ENCODE data around the gene SMIM23. TPM values are rescaled to one million over a fixed set of nuclear protein-coding genes. Genes with fewer than 3 reads are reported as not detected.
A peak's percentile ranks its signal among the peaks of the same experiment; 100 is the strongest.

The SMIM23 gene
- total and polyA plus RNA-seq, 3 experiments from 2014 or later: not detected

GRCh38 chr5:171796436-171796835, 10.8 kb downstream of the SMIM23 start:
- Mint-ChIP-seq H3K36me3 (no peaks in the 10 kb centered on the region), H3K4me1 (no peaks in the 10 kb centered on the region), H3K9me3 (no peaks in the 10 kb centered on the region), H3K4me3 (no peak overlapping the region), H3K27ac (no peak overlapping the region), H3K27me3 (peaks cover 2 to 4% of the 10 kb centered on the region in 2 donors)
- Histone ChIP-seq H3K36me3 (ENCODE audit: insufficient read depth, low read length) (no peaks in the 10 kb centered on the region), H3K4me1 (ENCODE audit: insufficient read depth, low read length) (no peaks in the 10 kb centered on the region), H3K27me3 (ENCODE audit: insufficient read depth, low read length, poor library complexity, severe bottlenecking) (no peaks in the 10 kb centered on the region), H3K4me3 (ENCODE audit: low read length) (no peak overlapping the region), H3K27ac (ENCODE audit: low read depth, low read length) (no peak overlapping the region), H3K9me3 (ENCODE audit: low read length) (no peaks in the 10 kb centered on the region)
- ChIA-PET CTCF (no interaction called here), POLR2A (no interaction called here)
- DNase-seq: no peak

- ChIA-PET POLR2A (no interaction called here), CTCF (no interaction called here)
- H3K4me3 ChIP-seq (ENCODE audit: low read length): no peak overlapping the region
- Mint-ChIP-seq H3K4me3 (no peak overlapping the region), H3K27me3 (peaks cover 4 to 5% of the 10 kb centered on the region in 2 donors), H3K27ac (no peak overlapping the region), H3K36me3 (no peaks in the 10 kb centered on the region), H3K9me3 (no peaks in the 10 kb centered on the region), H3K4me1 (no peaks in the 10 kb centered on the region)
- H3K27me3 ChIP-seq (ENCODE audit: insufficient read depth, low read length, poor library complexity, severe bottlenecking): no peaks in the 10 kb centered on the region
- DNase-seq: no peak
- no peaks in the 10 kb centered on the region for H3K9me3 ChIP-seq (ENCODE audit: low read length)
- H3K27ac ChIP-seq (ENCODE audit: low read depth, low read length): no peak overlapping the region
- H3K36me3 ChIP-seq (ENCODE audit: insufficient read depth, low read length): no peaks in the 10 kb centered on the region
- no peaks in the 10 kb centered on the region for H3K4me1 ChIP-seq (ENCODE audit: insufficient read depth, low read length)
These were observed 11.9 kb downstream of the SMIM23 start for GRCh38 chr5:171797543-171797942.

DNA sequence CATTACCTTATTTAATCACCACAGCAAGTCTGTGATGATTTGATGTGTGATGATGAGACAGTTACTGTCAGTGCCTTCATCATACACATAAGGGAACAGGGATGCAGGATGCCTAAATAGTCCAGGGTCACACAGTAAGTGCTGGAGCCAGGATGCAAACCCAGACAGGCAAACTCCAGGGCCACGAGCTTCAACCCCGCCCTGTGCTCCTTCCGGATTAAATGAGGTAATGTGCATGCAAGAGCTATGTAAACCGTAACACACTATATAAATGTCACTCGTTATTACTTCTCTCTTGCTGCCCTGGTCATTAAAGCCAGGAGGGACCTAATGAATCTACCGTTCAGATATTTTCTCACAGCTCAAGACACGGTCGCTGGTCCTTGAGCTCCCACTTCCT, 12.8 kb downstream of the SMIM23 start:
- Histone ChIP-seq H3K36me3 (ENCODE audit: insufficient read depth, low read length) (no peaks in the 10 kb centered on the region), H3K9me3 (ENCODE audit: low read length) (no peaks in the 10 kb centered on the region), H3K4me1 (ENCODE audit: insufficient read depth, low read length) (no peaks in the 10 kb centered on the region), H3K27me3 (ENCODE audit: insufficient read depth, low read length, poor library complexity, severe bottlenecking) (no peaks in the 10 kb centered on the region), H3K27ac (ENCODE audit: low read depth, low read length) (no peak overlapping the region), H3K4me3 (ENCODE audit: low read length) (no peak overlapping the region)
- no peak overlapping the region for H3K27ac Mint-ChIP-seq
- no peak overlapping the region for H3K4me3 Mint-ChIP-seq
- ChIA-PET CTCF (no interaction called here), POLR2A (no interaction called here)
- no peaks in the 10 kb centered on the region for H3K4me1 Mint-ChIP-seq
- H3K9me3 Mint-ChIP-seq: no peaks in the 10 kb centered on the region
- H3K27me3 Mint-ChIP-seq: peaks cover 4 to 7% of the 10 kb centered on the region in 2 donors
- H3K36me3 Mint-ChIP-seq: no peaks in the 10 kb centered on the region
- DNase-seq: no peak

- peaks cover 20 to 31% of the 10 kb centered on the region in 2 donors for H3K27me3 Mint-ChIP-seq
- Histone ChIP-seq H3K4me1 (ENCODE audit: insufficient read depth, low read length) (no peaks in the 10 kb centered on the region), H3K27ac (ENCODE audit: low read depth, low read length) (no peak overlapping the region), H3K9me3 (ENCODE audit: low read length) (no peaks in the 10 kb centered on the region), H3K36me3 (ENCODE audit: insufficient read depth, low read length) (no peaks in the 10 kb centered on the region), H3K27me3 (ENCODE audit: insufficient read depth, low read length, poor library complexity, severe bottlenecking) (peaks cover 8% of the 10 kb centered on the region), H3K4me3 (ENCODE audit: low read length) (no peak overlapping the region)
- no peak for DNase-seq
- no peaks in the 10 kb centered on the region for H3K36me3 Mint-ChIP-seq
- no peak overlapping the region for H3K4me3 Mint-ChIP-seq
- POLR2A ChIA-PET: no interaction called here
- CTCF ChIA-PET: no interaction called here
- peaks cover 0 to 3% (median 0%) of the 10 kb centered on the region in 3 donors for H3K4me1 Mint-ChIP-seq
- H3K9me3 Mint-ChIP-seq: no peaks in the 10 kb centered on the region
- H3K27ac Mint-ChIP-seq: no peak overlapping the region
These were observed 16.2 kb downstream of the SMIM23 start for GRCh38 chr5:171801839-171802238.

DNA sequence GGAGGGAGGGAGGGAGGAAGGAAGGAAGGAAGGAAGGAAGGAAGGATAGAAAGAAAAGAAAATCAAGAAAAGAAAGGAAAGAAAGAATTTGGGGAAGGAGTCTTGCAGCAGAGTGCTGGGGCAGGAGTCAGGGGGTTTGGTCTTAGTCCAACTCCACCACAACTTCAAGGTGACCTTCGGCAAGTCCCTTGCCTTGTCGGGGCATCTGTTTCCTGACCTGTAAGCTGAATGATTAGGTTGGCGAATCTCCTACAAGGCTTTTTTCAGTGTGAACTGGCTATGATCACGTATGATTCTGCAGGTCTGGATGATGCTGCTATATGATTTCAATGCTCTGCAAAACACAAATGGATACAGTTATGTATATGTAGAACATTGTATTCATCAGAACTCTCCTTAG, 20.1 kb downstream of the SMIM23 start:
- Mint-ChIP-seq H3K4me1 (peaks cover 0 to 3% (median 0%) of the 10 kb centered on the region in 3 donors), H3K27me3 (peaks cover 36 to 46% of the 10 kb centered on the region in 2 donors), H3K9me3 (peaks cover 0 to 14% (median 6%) of the 10 kb centered on the region in 5 donors), H3K36me3 (peaks cover 0 to 4% (median 0%) of the 10 kb centered on the region in 3 donors), H3K4me3 (no peak overlapping the region), H3K27ac (peak overlapping the region in 1 of 8 donors; percentile 44)
- ChIA-PET CTCF (no interaction called here), POLR2A (no interaction called here)
- no peak overlapping the region for H3K27ac ChIP-seq (ENCODE audit: low read depth, low read length)
- no peak overlapping the region for H3K4me3 ChIP-seq (ENCODE audit: low read length)
- no peaks in the 10 kb centered on the region for H3K4me1 ChIP-seq (ENCODE audit: insufficient read depth, low read length)
- H3K27me3 ChIP-seq (ENCODE audit: insufficient read depth, low read length, poor library complexity, severe bottlenecking): peaks cover 12% of the 10 kb centered on the region
- DNase-seq: no peak
- H3K9me3 ChIP-seq (ENCODE audit: low read length): no peaks in the 10 kb centered on the region
- H3K36me3 ChIP-seq (ENCODE audit: insufficient read depth, low read length): no peaks in the 10 kb centered on the region

GRCh38 chr5:171806976-171807747, 21.5 kb downstream of the SMIM23 start:
- CTCF ChIA-PET: no interaction called here
- Mint-ChIP-seq H3K9me3 (peaks cover 0 to 18% (median 15%) of the 10 kb centered on the region in 5 donors), H3K27me3 (peaks cover 36 to 41% of the 10 kb centered on the region in 2 donors), H3K4me3 (peak overlapping the region in 2 of 7 donors; percentile 22 to 33), H3K27ac (no peak overlapping the region), H3K36me3 (peaks cover 0 to 6% (median 0%) of the 10 kb centered on the region in 3 donors), H3K4me1 (peaks cover 0 to 3% (median 0%) of the 10 kb centered on the region in 3 donors)
- no peak for DNase-seq
- POLR2A ChIA-PET: no interaction called here
- Histone ChIP-seq H3K27ac (ENCODE audit: low read depth, low read length) (no peak overlapping the region), H3K9me3 (ENCODE audit: low read length) (no peaks in the 10 kb centered on the region), H3K4me3 (ENCODE audit: low read length) (no peak overlapping the region), H3K36me3 (ENCODE audit: insufficient read depth, low read length) (no peaks in the 10 kb centered on the region), H3K4me1 (ENCODE audit: insufficient read depth, low read length) (no peaks in the 10 kb centered on the region), H3K27me3 (ENCODE audit: insufficient read depth, low read length, poor library complexity, severe bottlenecking) (peaks cover 12% of the 10 kb centered on the region)

- no peak for DNase-seq
- Mint-ChIP-seq H3K27me3 (peaks cover 36 to 44% of the 10 kb centered on the region in 2 donors), H3K36me3 (peaks cover 0 to 6% (median 0%) of the 10 kb centered on the region in 3 donors), H3K9me3 (peaks cover 0 to 22% (median 17%) of the 10 kb centered on the region in 5 donors), H3K27ac (no peak overlapping the region), H3K4me1 (peaks cover 0 to 3% (median 0%) of the 10 kb centered on the region in 3 donors), H3K4me3 (no peak overlapping the region)
- Histone ChIP-seq H3K4me3 (ENCODE audit: low read length) (no peak overlapping the region), H3K27me3 (ENCODE audit: insufficient read depth, low read length, poor library complexity, severe bottlenecking) (peaks cover 12% of the 10 kb centered on the region), H3K4me1 (ENCODE audit: insufficient read depth, low read length) (no peaks in the 10 kb centered on the region), H3K27ac (ENCODE audit: low read depth, low read length) (no peak overlapping the region), H3K9me3 (ENCODE audit: low read length) (no peaks in the 10 kb centered on the region), H3K36me3 (ENCODE audit: insufficient read depth, low read length) (no peaks in the 10 kb centered on the region)
- ChIA-PET CTCF (no interaction called here), POLR2A (no interaction called here)
These were observed 22.8 kb downstream of the SMIM23 start for GRCh38 chr5:171808453-171808852.

DNA sequence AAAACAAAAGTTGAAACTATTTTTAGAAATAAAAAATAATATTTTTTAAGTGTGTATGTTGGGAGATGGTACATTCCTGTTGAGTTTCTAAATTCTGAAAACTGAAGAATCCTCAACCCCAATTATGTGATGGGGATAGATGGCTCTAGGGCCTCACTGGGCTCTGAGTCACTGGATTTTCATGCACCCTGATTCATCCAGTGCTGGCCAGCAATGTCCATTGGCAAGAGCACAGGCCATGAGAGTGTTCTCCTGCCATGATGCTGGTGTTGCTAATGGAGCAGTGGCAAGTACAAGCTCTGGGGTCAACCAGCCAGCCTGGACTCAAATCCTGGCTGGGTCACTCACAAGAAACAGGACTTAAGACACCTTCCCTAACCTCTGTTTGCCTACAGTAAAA, 23.3 kb downstream of the SMIM23 start:
- H3K27me3 ChIP-seq (ENCODE audit: insufficient read depth, low read length, poor library complexity, severe bottlenecking): peaks cover 12% of the 10 kb centered on the region
- peaks cover 36 to 39% of the 10 kb centered on the region in 2 donors for H3K27me3 Mint-ChIP-seq
- H3K4me3 ChIP-seq (ENCODE audit: low read length): no peak overlapping the region
- peaks cover 0 to 22% (median 17%) of the 10 kb centered on the region in 5 donors for H3K9me3 Mint-ChIP-seq
- H3K36me3 Mint-ChIP-seq: peaks cover 0 to 6% (median 0%) of the 10 kb centered on the region in 3 donors
- ChIA-PET CTCF (no interaction called here), POLR2A (no interaction called here)
- H3K4me3 Mint-ChIP-seq: no peak overlapping the region
- no peaks in the 10 kb centered on the region for H3K4me1 ChIP-seq (ENCODE audit: insufficient read depth, low read length)
- H3K36me3 ChIP-seq (ENCODE audit: insufficient read depth, low read length): no peaks in the 10 kb centered on the region
- no peak for DNase-seq
- H3K4me1 Mint-ChIP-seq: peaks cover 0 to 3% (median 0%) of the 10 kb centered on the region in 3 donors
- H3K9me3 ChIP-seq (ENCODE audit: low read length): no peaks in the 10 kb centered on the region
- H3K27ac Mint-ChIP-seq: no peak overlapping the region
- no peak overlapping the region for H3K27ac ChIP-seq (ENCODE audit: low read depth, low read length)
